Endothelial cell of umbilical vein (primary cell): ENCODE data around the gene SULT1A3.
"Not testable (repeated sequence)": the region's sequence is repeated elsewhere in the genome, so short reads cannot be mapped to it uniquely, and the experiment has no call there.

Source experiments
- EZH2 ChIP-seq: IDR thresholded peaks from 2 replicates; pipeline ENCODE4 v1.6.1; 2012; ENCODE audit warnings: borderline replicate concordance, low read depth, mild to moderate bottlenecking, moderate library complexity, low read length, inconsistent platforms; ENCODE audit not compliant: severe bottlenecking
- POLR2A ChIP-seq: IDR thresholded peaks from 2 replicates; pipeline ENCODE4 v1.6.1; 2012; ENCODE audit warnings: low read depth, mild to moderate bottlenecking, control low read depth, low read length

GRCh38 chr16:30191158-30191557 lies 7.9 kb upstream of the SULT1A3 start:
- TF ChIP-seq EZH2, POLR2A: not testable (repeated sequence)
